A172 (cell line): Measurements from ENCODE around the gene DOLK. TPM values are rescaled to one million over a fixed set of nuclear protein-coding genes. Genes with fewer than 3 reads are reported as not detected.

Experiments used
- DNase-seq: peaks from one replicate; pipeline ENCODE4 v3.0.0-alpha.2; 2015; ENCODE audit warnings: low spot score
- total RNA-seq: library from RNA; depleted of rRNA; stranded (reverse); fragments of >200 nt; shearing (Covaris generic); gene quantifications from 2 replicates; pipeline ENCODE4 v1.2.3, GENCODE V29; 2014

DOLK gene
- total RNA-seq, 1 experiment from 2014 or later = 56.7 TPM

GRCh38 chr9:128933731-128934130 is 13.7 kb downstream of the DOLK start:
- no peak for DNase-seq

DNA sequence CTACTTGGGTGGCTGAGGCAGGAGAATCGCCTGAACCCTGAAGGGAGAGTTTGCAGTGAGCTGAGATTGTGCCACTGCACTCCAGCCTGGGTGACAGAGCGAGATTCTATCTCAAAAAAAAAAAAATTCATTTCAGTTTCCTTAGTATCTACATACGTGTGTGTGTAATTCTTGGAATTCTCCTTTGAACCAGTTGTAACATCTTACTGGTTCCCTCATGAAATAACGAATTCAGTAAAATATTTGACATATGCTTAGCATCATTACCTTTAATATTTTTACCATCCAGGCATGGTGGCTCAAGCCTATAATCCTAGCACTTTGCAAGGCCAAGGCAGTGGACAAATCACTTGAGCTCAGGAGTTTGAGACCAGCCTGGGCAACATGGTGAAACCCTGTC is 17.8 kb downstream of the DOLK start:
- DNase-seq = no peak

DNA sequence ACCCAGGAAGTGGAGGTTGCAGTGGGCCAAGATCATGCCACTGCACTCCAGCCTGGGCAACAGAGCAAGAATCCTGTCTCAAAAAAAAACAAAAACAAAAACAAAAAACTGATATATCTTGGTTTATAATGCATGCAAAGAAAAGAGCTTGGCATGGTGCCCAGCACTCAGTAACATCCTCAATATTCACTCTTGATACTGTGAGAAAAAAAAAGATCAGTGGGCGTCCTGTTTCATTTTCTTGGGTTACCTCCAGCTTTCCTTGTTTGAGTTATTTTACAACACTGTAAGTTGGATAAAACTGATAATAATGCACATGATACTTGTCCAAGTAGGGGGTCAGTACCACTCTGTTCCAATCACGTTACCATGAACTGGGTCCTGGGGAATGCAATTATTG is 18.8 kb downstream of the DOLK start:
- no peak for DNase-seq

DNA sequence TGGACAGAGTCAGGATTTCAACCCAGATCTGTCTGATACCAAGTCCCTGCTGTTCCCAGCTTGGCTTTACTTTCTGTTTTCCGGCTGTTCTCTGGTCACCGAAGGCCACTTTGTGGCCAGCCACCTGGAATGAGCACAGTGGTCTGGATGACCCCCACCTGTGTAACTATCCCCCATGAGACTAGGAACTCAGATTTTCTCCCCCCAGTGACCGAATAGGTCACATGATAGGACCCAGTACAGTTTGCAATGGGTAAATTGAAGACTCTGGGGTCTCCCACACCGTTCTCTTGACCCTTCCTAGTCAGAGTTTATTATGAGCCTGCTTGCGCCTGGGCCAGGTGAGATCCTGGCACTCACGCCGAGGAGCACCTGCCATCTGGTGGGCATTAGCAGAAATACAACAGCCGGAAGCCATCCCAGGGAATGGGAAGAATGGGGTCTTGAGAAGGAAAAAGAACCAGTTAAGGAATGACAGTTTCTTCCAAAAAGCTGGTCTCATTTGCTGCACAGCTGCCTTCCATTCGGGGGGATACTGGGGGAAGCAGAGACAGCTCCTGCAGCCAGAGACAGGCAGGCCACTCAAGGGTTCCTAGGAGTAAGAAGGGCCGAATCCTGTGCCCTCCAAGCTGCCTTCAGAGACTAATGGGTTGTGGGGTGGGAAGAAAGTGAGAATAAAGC is 19.5 kb downstream of the DOLK start:
- DNase-seq = peak; percentile 60

DNA sequence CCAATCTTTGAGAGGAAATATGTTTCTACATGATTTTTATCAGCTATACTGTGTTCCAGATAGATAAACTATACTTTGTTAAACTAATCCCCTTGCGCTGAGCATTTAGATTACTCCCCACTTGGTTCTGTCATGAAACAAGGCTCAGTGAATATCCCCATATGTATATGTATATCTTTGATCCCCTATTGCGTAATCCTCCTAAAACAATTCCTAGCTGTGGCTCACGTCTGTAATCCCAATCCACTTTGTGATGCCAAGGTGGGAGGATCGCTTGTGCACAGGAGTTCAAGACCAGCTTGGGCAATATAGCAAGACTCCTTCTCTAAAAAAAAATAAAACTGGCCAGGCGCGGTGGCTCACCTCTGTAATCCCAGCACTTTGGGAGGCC is 23.9 kb downstream of the DOLK start:
- DNase-seq = no peak

DNA sequence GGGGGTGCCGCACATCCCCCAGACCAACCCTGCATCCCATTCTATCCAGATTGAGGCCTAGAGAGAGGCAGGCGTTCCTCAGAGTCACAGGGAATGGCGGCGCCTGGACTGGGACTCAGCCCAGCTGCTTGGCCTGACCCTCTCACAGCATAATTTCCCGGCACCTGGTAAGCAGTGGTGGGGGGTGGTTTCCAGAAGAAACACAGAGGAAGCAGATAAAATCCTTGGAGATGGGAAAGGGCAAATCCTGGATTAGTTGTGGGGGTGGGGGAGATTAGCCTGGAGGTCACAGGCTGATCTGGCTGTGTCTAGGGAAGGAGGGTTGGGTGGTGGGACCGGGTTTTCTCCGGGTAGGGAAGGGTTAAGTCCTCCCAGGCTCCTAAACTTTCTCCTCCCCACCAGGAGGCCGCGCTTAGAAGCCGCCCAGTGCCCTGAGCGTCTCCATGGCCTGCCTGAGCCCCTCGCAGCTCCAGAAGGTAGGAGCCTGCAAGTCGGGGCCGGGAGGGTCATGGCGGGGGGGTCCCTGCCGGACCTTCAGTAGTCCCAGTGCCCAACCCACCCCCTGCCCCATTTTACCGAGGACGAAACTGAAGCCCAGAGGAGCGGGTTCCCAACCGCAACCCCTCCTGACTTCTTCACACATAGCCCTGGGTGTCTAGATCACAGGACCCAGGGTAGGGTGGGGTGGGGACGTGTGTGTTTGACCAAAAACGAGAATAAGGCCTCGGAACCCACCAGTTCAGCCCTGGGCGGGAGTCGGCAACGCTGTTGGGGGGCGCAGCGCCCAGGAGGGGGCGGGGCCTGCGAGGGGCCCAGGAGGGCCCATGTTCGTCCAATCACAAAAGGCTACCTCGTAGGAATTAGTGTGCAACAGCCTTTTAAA is 25.3 kb downstream of the DOLK start:
- DNase-seq = no peak

- DNase-seq = peak; percentile 89
These were observed 26.9 kb downstream of the DOLK start, which contains the start of gene PHYHD1 for GRCh38 chr9:128920381-128921058. Gene PHYHD1 (plus strand): TSS chr9:128920982. CDS start chr9:128922324, 1,342 bp downstream.

- no peak for DNase-seq
These were observed 27.9 kb downstream of the DOLK start for GRCh38 chr9:128919402-128920089.

- DNase-seq = no peak
These were observed 28.5 kb downstream of the DOLK start for GRCh38 chr9:128918921-128919320.

GRCh38 chr9:128917151-128917849 is 30.1 kb downstream of the DOLK start:
- DNase-seq = no peak

DNA sequence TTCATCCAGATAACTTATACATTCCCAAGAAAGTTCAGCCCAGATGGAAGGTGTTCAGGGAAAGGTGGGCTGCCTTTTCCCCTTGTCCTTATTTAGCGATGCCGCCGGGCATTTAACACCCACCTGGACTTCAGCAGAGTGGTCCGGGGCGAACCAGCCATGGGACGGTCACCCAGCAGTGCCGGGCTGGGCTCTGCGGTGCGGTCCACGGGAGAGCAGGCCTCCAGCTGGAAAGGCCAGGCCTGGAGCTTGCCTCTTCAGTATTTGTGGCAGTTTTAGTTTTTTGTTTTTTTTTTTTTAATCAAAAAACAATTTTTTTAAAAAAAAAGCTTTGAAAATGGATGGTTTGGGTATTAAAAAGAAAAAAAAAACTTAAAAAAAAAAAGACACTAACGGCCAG is 30.7 kb downstream of the DOLK start:
- DNase-seq = no peak

DNA sequence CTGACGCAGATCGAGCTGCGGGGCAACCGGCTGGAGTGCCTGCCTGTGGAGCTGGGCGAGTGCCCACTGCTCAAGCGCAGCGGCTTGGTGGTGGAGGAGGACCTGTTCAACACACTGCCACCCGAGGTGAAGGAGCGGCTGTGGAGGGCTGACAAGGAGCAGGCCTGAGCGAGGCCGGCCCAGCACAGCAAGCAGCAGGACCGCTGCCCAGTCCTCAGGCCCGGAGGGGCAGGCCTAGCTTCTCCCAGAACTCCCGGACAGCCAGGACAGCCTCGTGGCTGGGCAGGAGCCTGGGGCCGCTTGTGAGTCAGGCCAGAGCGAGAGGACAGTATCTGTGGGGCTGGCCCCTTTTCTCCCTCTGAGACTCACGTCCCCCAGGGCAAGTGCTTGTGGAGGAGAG is 31.2 kb downstream of the DOLK start:
- DNase-seq = no peak

GRCh38 chr9:128913995-128914772 is 33.2 kb downstream of the DOLK start:
- DNase-seq = no peak

- DNase-seq = no peak
These were observed 34.1 kb downstream of the DOLK start for GRCh38 chr9:128913048-128913900.

DNA sequence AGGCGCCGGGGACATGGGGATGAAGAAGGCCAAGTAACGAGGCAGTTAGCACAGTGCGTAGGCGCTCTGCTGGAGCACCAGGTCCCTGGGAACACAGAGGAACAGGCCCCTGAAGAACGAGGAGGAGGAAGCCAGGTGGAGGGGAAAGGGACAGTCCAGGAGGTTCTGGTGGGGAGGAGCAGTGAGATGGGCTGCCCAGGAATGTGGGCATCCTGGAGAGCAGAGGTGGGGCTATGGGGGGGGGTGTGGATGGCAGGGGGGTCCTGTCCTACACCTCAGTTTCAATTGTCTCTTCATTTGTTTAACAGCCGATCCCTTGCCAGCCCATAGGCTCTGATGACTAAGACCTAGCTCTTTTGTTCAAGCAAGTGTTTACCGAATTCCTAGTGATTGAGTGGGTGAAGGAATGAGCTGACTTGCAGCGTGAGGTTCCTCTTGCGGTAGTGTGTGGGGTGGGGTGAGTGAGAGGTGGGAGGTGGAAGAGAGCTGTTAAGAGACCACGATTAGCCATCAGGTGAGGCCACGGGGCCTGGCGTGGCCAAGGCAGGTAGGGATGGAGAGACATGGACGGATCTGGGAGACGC is 35.0 kb downstream of the DOLK start:
- DNase-seq = peak; percentile 95

DNA sequence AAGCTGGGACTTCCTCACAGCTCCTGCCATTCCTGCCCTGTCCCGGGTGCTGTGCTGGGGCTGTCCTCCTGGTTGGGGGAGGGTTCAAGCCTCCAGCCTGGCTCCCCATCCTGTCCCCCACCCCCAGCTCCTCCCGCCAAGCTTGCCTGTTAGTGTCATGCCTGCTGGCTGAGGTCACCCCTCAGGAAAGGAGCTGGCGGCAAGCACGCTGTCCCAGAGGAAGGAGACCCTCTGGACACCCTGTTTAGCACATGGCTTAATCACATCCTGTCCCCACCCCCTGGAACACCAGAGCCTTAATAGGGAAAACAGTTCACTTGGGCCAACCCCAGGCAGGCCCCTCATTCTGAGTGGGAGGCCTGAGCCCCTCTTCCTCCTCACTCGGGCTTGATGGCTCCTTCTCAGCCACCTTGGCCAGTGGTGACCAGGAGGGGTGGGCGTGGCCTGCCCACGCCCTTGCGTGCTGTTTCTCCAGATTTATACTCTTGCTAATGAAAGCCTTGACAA is 35.8 kb downstream of the DOLK start:
- peak; percentile 96 for DNase-seq

GRCh38 chr9:128910906-128911305 is 36.5 kb downstream of the DOLK start:
- peak; percentile 56 for DNase-seq

DNA sequence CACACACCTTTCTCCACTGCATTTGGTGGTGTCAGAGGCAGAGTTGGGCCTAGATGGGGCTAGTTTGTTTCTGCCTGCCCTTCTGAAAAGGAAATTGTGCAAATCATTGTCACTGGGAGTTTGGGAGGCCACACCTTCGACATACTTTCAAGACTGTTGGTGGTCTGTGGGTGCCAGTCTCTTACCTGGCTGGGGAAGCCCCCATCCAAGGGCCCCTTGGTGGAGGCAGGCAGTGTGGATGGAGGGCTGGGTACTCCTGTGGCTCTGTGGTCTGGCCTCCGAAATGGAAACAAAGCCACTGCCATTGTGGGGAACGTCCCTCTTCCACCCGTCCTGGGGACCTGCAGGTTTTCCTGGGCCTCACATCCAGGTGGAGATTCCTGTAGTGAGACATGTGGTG is 37.5 kb downstream of the DOLK start:
- no peak for DNase-seq

GRCh38 chr9:128908372-128908771 is 39.0 kb downstream of the DOLK start:
- no peak for DNase-seq
